Erythroblast (primary cell): ENCODE results near the gene MYRIP.

Experiments
- GATA1 ChIP-seq: IDR thresholded peaks from 2 replicates; pipeline ENCODE4 v1.6.1; 2011; ENCODE audit warnings: low read depth, mild to moderate bottlenecking, control low read depth, low read length, moderate library complexity
- POLR2A ChIP-seq: IDR thresholded peaks from 2 replicates; pipeline ENCODE4 v1.6.1; 2011; ENCODE audit warnings: mild to moderate bottlenecking, low read length

DNA sequence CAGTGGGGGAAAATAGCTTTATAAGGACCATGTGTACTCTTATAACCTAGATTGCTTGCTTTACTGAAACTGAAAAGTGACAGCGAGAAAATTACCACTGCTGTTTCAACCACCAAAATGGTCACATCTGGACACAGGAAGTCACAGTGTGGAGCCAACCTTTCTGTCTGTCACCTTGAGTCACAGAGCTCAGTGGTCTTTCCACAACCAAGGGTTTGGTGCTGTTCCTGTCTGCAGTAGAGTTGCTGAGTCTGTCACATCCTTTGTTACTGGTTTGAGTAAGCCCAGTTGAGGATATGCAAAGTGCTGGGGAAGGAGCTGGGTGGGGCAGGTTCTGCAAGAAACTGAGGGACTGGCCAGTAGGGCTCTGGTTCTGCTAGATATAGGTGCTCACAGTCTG is 361.0 kb downstream of the MYRIP start:
- no peak for TF ChIP-seq POLR2A
- no peak for TF ChIP-seq GATA1
